Skeletal muscle tissue (tissue), 4 donors: ENCODE measurements around the gene TBP. TPM values are rescaled to one million over a fixed set of nuclear protein-coding genes. Genes with fewer than 3 reads are reported as not detected.

Experiments used
- H3K27ac ChIP-seq: one replicate; pipeline ENCODE4 v1.7.0; 2013; ENCODE audit warnings: mild to moderate bottlenecking, low read depth, low read length, inconsistent platforms
- H3K27me3 ChIP-seq, 3 donors: one replicate each; pipeline ENCODE4 v1.7.0; 2013; ENCODE audit warnings: low read length in 3 of 3; ENCODE audit not compliant: control insufficient read depth in 3 of 3, insufficient read depth in 3 of 3
- H3K36me3 ChIP-seq, 3 donors: one replicate each; pipeline ENCODE4 v1.7.0; 2013; ENCODE audit warnings: low read length in 3 of 3; ENCODE audit not compliant: control insufficient read depth in 3 of 3, insufficient read depth in 3 of 3
- H3K4me1 ChIP-seq, 3 donors: one replicate each; pipeline ENCODE4 v1.7.0; 2013; ENCODE audit warnings: low read length in 3 of 3, mild to moderate bottlenecking in 3 of 3; ENCODE audit not compliant: control insufficient read depth in 3 of 3, insufficient read depth in 3 of 3
- H3K4me3 ChIP-seq, 3 donors: one replicate each; pipeline ENCODE4 v1.7.0; 2013; ENCODE audit warnings: low read length in 3 of 3
- H3K9ac ChIP-seq, 3 donors: one replicate each; pipeline ENCODE4 v1.7.0; 2013; ENCODE audit warnings: low read length in 3 of 3, mild to moderate bottlenecking in 3 of 3, moderate library complexity in 2 of 3, low read depth in 1 of 3
- H3K9me3 ChIP-seq, 3 donors: one replicate each; pipeline ENCODE4 v1.7.0; 2013; ENCODE audit warnings: low read length in 3 of 3; ENCODE audit not compliant: control insufficient read depth in 3 of 3
- total RNA-seq: library from RNA; depleted of rRNA; stranded (reverse); fragments of >200 nt; gene quantifications from one replicate; pipeline ENCODE4 v1.2.3, GENCODE V29; 2014
- donor health status: Osteomylitis.

Gene TBP
- total RNA-seq, 1 donor from 2014 or later: 11.0 TPM

GRCh38 chr6:170533792-170534191 is 20.4 kb upstream of the TBP start:
- Histone ChIP-seq H3K4me1 (peaks cover 6 to 16% (median 10%) of the 10 kb centered on the region in 3 donors), H3K9me3 (no peaks in the 10 kb centered on the region), H3K36me3 (peaks cover 41 to 66% (median 54%) of the 10 kb centered on the region in 3 donors), H3K27ac (no peak overlapping the region), H3K27me3 (no peaks in the 10 kb centered on the region), H3K4me3 (no peak overlapping the region), H3K9ac (no peak overlapping the region)

- Histone ChIP-seq H3K27ac (no peak overlapping the region), H3K27me3 (no peaks in the 10 kb centered on the region), H3K4me1 (peaks cover 2 to 12% (median 7%) of the 10 kb centered on the region in 3 donors), H3K9ac (no peak overlapping the region), H3K9me3 (no peaks in the 10 kb centered on the region), H3K4me3 (no peak overlapping the region), H3K36me3 (peaks cover 48 to 71% (median 62%) of the 10 kb centered on the region in 3 donors)
Observed at GRCh38 chr6:170535004-170535403, 19.2 kb upstream of the TBP start.

- Histone ChIP-seq H3K27ac (peak overlapping the region; percentile 51), H3K4me3 (no peak overlapping the region), H3K9ac (no peak overlapping the region), H3K4me1 (peaks cover 0 to 12% (median 4%) of the 10 kb centered on the region in 3 donors), H3K27me3 (no peaks in the 10 kb centered on the region), H3K9me3 (no peaks in the 10 kb centered on the region), H3K36me3 (peaks cover 50 to 76% (median 68%) of the 10 kb centered on the region in 3 donors)
Observed at GRCh38 chr6:170536671-170537070, 17.5 kb upstream of the TBP start.

- no peaks in the 10 kb centered on the region for H3K27me3 ChIP-seq
- peak overlapping the region; percentile 51 for H3K27ac ChIP-seq
- peaks cover 54 to 74% (median 74%) of the 10 kb centered on the region in 3 donors for H3K36me3 ChIP-seq
- H3K9ac ChIP-seq: no peak overlapping the region
- no peak overlapping the region for H3K4me3 ChIP-seq
- peaks cover 0 to 8% (median 4%) of the 10 kb centered on the region in 3 donors for H3K4me1 ChIP-seq
- H3K9me3 ChIP-seq: no peaks in the 10 kb centered on the region
Observed at GRCh38 chr6:170537329-170537728, 16.8 kb upstream of the TBP start.

GRCh38 chr6:170542031-170542719 is 12.0 kb upstream of the TBP start:
- no peak overlapping the region for H3K27ac ChIP-seq
- no peaks in the 10 kb centered on the region for H3K9me3 ChIP-seq
- H3K9ac ChIP-seq: no peak overlapping the region
- peaks cover 56 to 69% (median 68%) of the 10 kb centered on the region in 3 donors for H3K36me3 ChIP-seq
- H3K4me3 ChIP-seq: no peak overlapping the region
- H3K27me3 ChIP-seq: no peaks in the 10 kb centered on the region
- peaks cover 0 to 5% (median 2%) of the 10 kb centered on the region in 3 donors for H3K4me1 ChIP-seq

- H3K36me3 ChIP-seq: peaks cover 43 to 65% (median 56%) of the 10 kb centered on the region in 3 donors
Observed at GRCh38 chr6:170545405-170545804, 8.8 kb upstream of the TBP start.

GRCh38 chr6:170552765-170553533 is 1.2 kb upstream of the TBP start, which contains the start of gene PSMB1:
Gene PSMB1 (minus strand): TSS chr6:170553307. CDS start chr6:170553242, 65 bp downstream.
- Histone ChIP-seq H3K27ac (peak within 1 kb of the TSS; percentile 98), H3K4me1 (peaks cover 35 to 43% (median 38%) of the 10 kb centered on the region in 3 donors), H3K9me3 (no peaks in the 10 kb centered on the region), H3K36me3 (peaks cover 5 to 19% (median 6%) of the 10 kb centered on the region in 3 donors), H3K4me3 (peak within 1 kb of the TSS; percentile 93 to 98 (median 98)), H3K27me3 (no peaks in the 10 kb centered on the region), H3K9ac (peak within 1 kb of the TSS; percentile 95 to 100 (median 97))

More at GRCh38 chr6:170545405-170545804, 8.8 kb upstream of the TBP start:
- Histone ChIP-seq H3K4me3 (no peak overlapping the region), H3K27me3 (no peaks in the 10 kb centered on the region), H3K27ac (no peak overlapping the region), H3K4me1 (peaks cover 10 to 22% (median 11%) of the 10 kb centered on the region in 3 donors), H3K9me3 (no peaks in the 10 kb centered on the region), H3K9ac (no peak overlapping the region)

- peaks cover 35 to 42% (median 38%) of the 10 kb centered on the region in 3 donors for H3K4me1 ChIP-seq
- H3K4me3 ChIP-seq: peak overlapping the region; percentile 93 to 98 (median 98)
- no peaks in the 10 kb centered on the region for H3K27me3 ChIP-seq
- H3K36me3 ChIP-seq: peaks cover 3 to 19% (median 8%) of the 10 kb centered on the region in 3 donors
- H3K9ac ChIP-seq: peak overlapping the region; percentile 95 to 100 (median 97)
- H3K9me3 ChIP-seq: no peaks in the 10 kb centered on the region
- H3K27ac ChIP-seq: peak overlapping the region; percentile 98
Observed at GRCh38 chr6:170553534-170554012, 596 bp upstream of the TBP start.

- no peaks in the 10 kb centered on the region for H3K9me3 ChIP-seq
- peak overlapping the region; percentile 93 to 98 (median 98) for H3K4me3 ChIP-seq
- peaks cover 31 to 34% (median 33%) of the 10 kb centered on the region in 3 donors for H3K4me1 ChIP-seq
Observed at GRCh38 chr6:170554796-170555137, 598 bp downstream of the TBP start.

More at GRCh38 chr6:170554796-170555137, 598 bp downstream of the TBP start:
- no peaks in the 10 kb centered on the region for H3K27me3 ChIP-seq
- H3K36me3 ChIP-seq: peaks cover 5 to 20% (median 6%) of the 10 kb centered on the region in 3 donors
- peak overlapping the region; percentile 95 to 97 (median 96) for H3K9ac ChIP-seq
- peak overlapping the region; percentile 98 for H3K27ac ChIP-seq
